Measurements from ENCODE around the gene ERICH6. TPM values are rescaled to one million over a fixed set of nuclear protein-coding genes. Genes with fewer than 3 reads are reported as not detected.

ERICH6 gene
- total RNA-seq, 3 donors from 2014 or later = 0.29 to 0.98 (median 0.48) TPM

DNA sequence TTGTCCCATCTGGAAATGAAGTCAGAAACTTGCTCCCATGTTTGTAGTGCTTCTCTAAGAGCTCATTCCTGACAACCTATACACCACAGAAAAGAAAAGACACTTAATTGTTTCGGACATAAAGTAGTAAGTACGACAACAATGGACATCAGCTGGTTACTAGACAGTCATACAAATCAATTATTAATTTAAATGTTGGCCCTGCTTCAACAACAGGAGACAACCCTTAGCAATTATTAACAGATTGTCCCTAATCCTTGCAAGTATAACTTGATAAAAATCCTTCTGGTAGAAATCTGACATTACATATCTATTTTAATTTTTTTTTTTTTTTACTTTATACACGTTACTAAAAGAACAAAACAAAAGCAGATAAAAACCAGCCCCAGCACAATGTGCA is 29.8 kb downstream of the ERICH6 start:
- Histone ChIP-seq H3K36me3 (no peaks in the 10 kb centered on the region), H3K27me3 (no peaks in the 10 kb centered on the region), H3K4me3 (no peak overlapping the region), H3K27ac (no peak overlapping the region), H3K9me3 (peaks cover 4 to 5% of the 10 kb centered on the region in 2 donors), H3K4me1 (no peaks in the 10 kb centered on the region)
- no peak for DNase-seq (ENCODE audit: low spot score in 2 of 2)
- TF ChIP-seq, protein P1, sequence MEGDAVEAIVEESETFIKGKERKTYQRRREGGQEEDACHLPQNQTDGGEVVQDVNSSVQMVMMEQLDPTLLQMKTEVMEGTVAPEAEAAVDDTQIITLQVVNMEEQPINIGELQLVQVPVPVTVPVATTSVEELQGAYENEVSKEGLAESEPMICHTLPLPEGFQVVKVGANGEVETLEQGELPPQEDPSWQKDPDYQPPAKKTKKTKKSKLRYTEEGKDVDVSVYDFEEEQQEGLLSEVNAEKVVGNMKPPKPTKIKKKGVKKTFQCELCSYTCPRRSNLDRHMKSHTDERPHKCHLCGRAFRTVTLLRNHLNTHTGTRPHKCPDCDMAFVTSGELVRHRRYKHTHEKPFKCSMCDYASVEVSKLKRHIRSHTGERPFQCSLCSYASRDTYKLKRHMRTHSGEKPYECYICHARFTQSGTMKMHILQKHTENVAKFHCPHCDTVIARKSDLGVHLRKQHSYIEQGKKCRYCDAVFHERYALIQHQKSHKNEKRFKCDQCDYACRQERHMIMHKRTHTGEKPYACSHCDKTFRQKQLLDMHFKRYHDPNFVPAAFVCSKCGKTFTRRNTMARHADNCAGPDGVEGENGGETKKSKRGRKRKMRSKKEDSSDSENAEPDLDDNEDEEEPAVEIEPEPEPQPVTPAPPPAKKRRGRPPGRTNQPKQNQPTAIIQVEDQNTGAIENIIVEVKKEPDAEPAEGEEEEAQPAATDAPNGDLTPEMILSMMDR (IDR thresholded peaks at IDR 0.05) = no peak
- TF ChIP-seq POLR2A (IDR thresholded peaks at IDR 0.05) (no peak), POLR2AphosphoS5 (IDR thresholded peaks at IDR 0.05) (no peak)
- intact Hi-C loops (cut with DNase I; ENCODE audit: low total_unique reads) = no loop called here

DNA sequence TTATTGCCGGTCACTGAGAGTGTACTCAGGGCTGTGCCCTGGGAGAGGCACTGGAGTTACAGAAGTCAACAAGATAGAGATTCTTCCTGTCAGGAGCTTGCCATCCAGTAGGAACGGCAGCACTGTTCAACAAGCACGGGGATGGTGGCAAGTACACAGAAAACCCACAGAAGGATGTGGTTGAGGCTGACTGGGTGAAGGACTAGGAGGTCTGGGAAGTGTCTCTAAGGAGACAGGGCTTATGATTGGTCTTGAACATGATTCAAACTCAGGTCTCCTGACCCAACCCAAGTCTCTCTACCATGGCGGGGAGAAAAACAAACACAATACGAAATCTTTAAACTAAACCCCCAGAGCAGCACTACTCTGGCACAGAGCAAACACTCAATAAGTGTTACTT is 37.6 kb downstream of the ERICH6 start:
- intact Hi-C loops (cut with DNase I; ENCODE audit: low total_unique reads) = no loop called here
- Histone ChIP-seq H3K4me1 (no peaks in the 10 kb centered on the region), H3K36me3 (no peaks in the 10 kb centered on the region), H3K27me3 (no peaks in the 10 kb centered on the region), H3K27ac (no peak overlapping the region), H3K4me3 (no peak overlapping the region), H3K9me3 (no peaks in the 10 kb centered on the region)
- TF ChIP-seq POLR2A (IDR thresholded peaks at IDR 0.05) = no peak
- TF ChIP-seq, protein P1 (IDR thresholded peaks at IDR 0.05) = no peak
- no peak for TF ChIP-seq POLR2AphosphoS5 (IDR thresholded peaks at IDR 0.05)
- DNase-seq (ENCODE audit: low spot score in 2 of 2) = no peak

DNA sequence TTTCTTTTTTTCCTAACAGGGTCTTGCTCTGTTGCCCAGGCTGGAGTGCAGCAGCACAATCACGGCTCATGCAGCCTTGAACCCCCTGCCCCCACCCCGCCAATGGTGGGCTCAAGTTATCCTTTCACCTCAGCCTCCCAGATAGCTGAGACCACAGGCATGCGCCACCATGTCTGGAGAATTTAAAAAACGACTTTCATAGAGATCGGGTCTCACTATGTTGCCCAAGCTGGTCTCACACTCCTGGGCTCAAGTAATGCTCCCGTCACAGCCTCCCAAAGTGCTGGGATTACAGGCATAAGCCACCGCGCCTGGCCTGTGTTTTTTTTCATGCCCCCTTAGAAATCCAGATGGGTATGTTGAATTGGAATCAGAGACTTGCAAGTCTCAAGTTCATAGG is 40.3 kb downstream of the ERICH6 start:
- H3K4me1 ChIP-seq = no peaks in the 10 kb centered on the region
- intact Hi-C loops (cut with DNase I; ENCODE audit: low total_unique reads) = no loop called here
- DNase-seq (ENCODE audit: low spot score in 2 of 2) = no peak
- H3K4me3 ChIP-seq = no peak overlapping the region
- H3K9me3 ChIP-seq = no peaks in the 10 kb centered on the region
- no peaks in the 10 kb centered on the region for H3K27me3 ChIP-seq
- TF ChIP-seq POLR2A (IDR thresholded peaks at IDR 0.05) (no peak), POLR2AphosphoS5 (IDR thresholded peaks at IDR 0.05) (no peak)
- TF ChIP-seq, protein P1 (IDR thresholded peaks at IDR 0.05) = no peak
- H3K36me3 ChIP-seq = no peaks in the 10 kb centered on the region
- H3K27ac ChIP-seq = no peak overlapping the region

DNA sequence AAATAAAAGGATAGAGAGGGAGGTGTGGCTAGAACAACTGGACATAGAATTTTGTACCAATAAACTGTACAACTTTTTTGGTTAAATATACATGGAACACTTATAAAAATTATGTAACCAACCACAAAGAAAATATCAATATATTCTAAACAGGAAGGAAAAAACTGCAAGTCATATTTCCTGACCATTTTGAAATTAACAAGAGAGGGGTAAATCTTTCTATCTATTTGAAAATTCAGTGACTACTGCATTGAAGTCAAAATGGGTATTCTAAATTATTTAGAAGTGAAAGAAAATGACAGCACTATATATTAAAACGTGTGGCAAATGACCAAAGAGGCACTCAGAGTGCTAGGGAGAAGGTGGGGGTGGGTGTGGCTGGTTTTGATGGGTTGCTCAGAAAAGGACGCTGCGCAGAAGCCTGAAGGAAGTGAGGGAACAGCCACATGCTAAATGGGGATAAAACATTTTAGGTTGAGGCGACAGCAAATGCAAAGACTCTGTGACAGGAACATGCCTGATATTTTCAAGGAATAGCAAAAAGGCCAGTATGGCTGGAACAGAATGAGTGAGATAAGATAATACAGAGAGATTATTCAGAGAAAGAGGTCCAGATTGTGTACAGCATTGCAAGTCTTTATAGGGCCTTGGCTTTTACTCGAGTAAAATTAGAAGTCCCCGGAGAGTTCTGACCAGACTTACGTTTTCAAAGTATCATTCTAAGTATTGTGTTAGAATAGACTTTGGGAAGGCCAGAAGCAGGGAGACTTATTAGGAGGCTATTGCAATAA is 41.1 kb downstream of the ERICH6 start:
- no peak for DNase-seq (ENCODE audit: low spot score in 2 of 2)
- no peaks in the 10 kb centered on the region for H3K36me3 ChIP-seq
- no peak overlapping the region for H3K4me3 ChIP-seq
- H3K9me3 ChIP-seq = no peaks in the 10 kb centered on the region
- intact Hi-C loops (cut with DNase I; ENCODE audit: low total_unique reads) = no loop called here
- TF ChIP-seq, protein P1 (IDR thresholded peaks at IDR 0.05) = no peak
- TF ChIP-seq POLR2A (IDR thresholded peaks at IDR 0.05) = no peak
- TF ChIP-seq POLR2AphosphoS5 (IDR thresholded peaks at IDR 0.05) = no peak
- no peaks in the 10 kb centered on the region for H3K27me3 ChIP-seq
- H3K4me1 ChIP-seq = no peaks in the 10 kb centered on the region
- H3K27ac ChIP-seq = no peak overlapping the region

DNA sequence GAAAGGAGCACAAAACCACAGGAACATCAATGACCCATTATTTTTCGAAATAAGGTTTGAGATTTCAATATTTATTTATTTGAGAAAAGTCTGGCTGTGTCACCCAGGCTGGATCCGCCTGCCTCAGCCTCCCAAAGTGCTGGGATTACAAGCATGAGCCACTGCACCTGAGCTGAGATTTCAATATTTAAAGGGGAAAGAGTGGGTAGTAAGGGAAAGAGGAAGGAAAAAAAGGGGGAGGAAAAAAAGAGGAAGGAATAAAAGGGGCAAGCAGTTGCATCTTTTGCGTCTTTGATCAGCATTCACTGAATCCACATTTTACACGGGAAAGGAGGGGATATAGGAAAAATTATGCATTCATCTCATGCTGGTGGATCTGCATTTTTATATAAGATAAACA is 47.4 kb downstream of the ERICH6 start:
- Histone ChIP-seq H3K36me3 (no peaks in the 10 kb centered on the region), H3K9me3 (no peaks in the 10 kb centered on the region), H3K27me3 (no peaks in the 10 kb centered on the region), H3K4me3 (no peak overlapping the region), H3K27ac (no peak overlapping the region), H3K4me1 (no peaks in the 10 kb centered on the region)
- TF ChIP-seq POLR2AphosphoS5 (IDR thresholded peaks at IDR 0.05) (no peak), POLR2A (IDR thresholded peaks at IDR 0.05) (no peak)
- TF ChIP-seq, protein P1 (IDR thresholded peaks at IDR 0.05) = no peak
- no peak for DNase-seq (ENCODE audit: low spot score in 2 of 2)
- intact Hi-C loops (cut with DNase I; ENCODE audit: low total_unique reads) = loop anchor here (2.0 kb wide), 1 partner anchor 76 kb away; no protein-coding TSS in a partner anchor

Measured in breast epithelium (tissue), 4 donors.